A549 (cell line): ENCODE data around the gene NR2E3. TPM values are rescaled to one million over a fixed set of nuclear protein-coding genes. Genes with fewer than 3 reads are reported as not detected.

Experiments used
- ATAC-seq, 2 experiments: fragments of 200-7000 bp in 1 of 2; fragments of >200 bp in 1 of 2; cut with Nextera tagmentation in 1 of 2; cut with Tn5 transposase in 1 of 2; 3 replicates each; pipeline versions ENCODE4 v1.8.0 to v1.9.1; 2018 to 2020; ENCODE audit warnings: mild to moderate bottlenecking in 1 of 2, moderate library complexity in 1 of 2
- CTCF ChIA-PET: fragments of 300-600 bp; sonication (Branson Sonifier 250); formaldehyde crosslinking; extraction: SDS; loops from one replicate; lab custom pipeline; 2021; ENCODE audit warnings: antibody characterized with exemption, inconsistent platforms; lab: Yijun Ruan, JAX
- POLR2A ChIA-PET: fragments of 350-600 bp; formaldehyde crosslinking; extraction: SDS; loops from one replicate; lab custom pipeline; 2021; ENCODE audit warnings: antibody characterized with exemption, inconsistent platforms; lab: Yijun Ruan, JAX
- DNase-seq, 2 experiments: peaks; one replicate each; pipeline versions ENCODE4 v3.0.0 to v3.0.0-alpha.2; 2011 to 2016; ENCODE audit warnings: low read depth in 1 of 2, low spot score in 1 of 2
- FAIRE-seq: peaks from 2 replicates; lab custom pipeline; 2011; peaks lifted over from hg19 to GRCh38; lab: Jason Lieb, UNC
- H3K27ac ChIP-seq, 2 experiments: fragments of >200 bp; sonication (Bioruptor Twin); formaldehyde crosslinking; 3 replicates each; pipeline ENCODE4 v1.5.1; 2016 to 2017
- H3K4me1 ChIP-seq: fragments of >200 bp; sonication (Bioruptor Twin); formaldehyde crosslinking; 3 replicates; pipeline ENCODE4 v1.6.1; 2016
- H3K4me2 ChIP-seq: fragments of >200 bp; sonication (Bioruptor Twin); formaldehyde crosslinking; 3 replicates; pipeline ENCODE4 v1.6.1; 2016
- H3K4me3 ChIP-seq: fragments of >200 bp; sonication (Bioruptor Twin); formaldehyde crosslinking; 3 replicates; pipeline ENCODE4 v1.5.1; 2016
- H3K9me3 ChIP-seq: fragments of >200 bp; sonication (Bioruptor Twin); formaldehyde crosslinking; 3 replicates; pipeline ENCODE4 v1.6.1; 2016
- BHLHE40 ChIP-seq: IDR thresholded peaks from 2 replicates; pipeline ENCODE4 v1.6.1; 2012; ENCODE audit warnings: low read depth, low read length, inconsistent platforms
- CEBPB ChIP-seq, 2 experiments: fragments of >200 bp in 1 of 2; sonication (Bioruptor Twin) in 1 of 2; formaldehyde crosslinking in 1 of 2; IDR thresholded peaks; 2 replicates each; pipeline ENCODE4 v1.6.1; 2012 to 2016
- EHF ChIP-seq: fragments of 250-450 bp; sonication (Bioruptor Pico); IDR thresholded peaks from 2 replicates; pipeline ENCODE4 v1.5.0; 2020; ENCODE audit warnings: mild to moderate bottlenecking
- EP300 ChIP-seq, 2 experiments: fragments of >200 bp; sonication (Bioruptor Twin); formaldehyde crosslinking; IDR thresholded peaks; 2 replicates in 1 of 2; 3 replicates in 1 of 2; pipeline ENCODE4 v1.6.1; 2016 to 2017
- FOSB ChIP-seq: fragments of 250-450 bp; sonication (Bioruptor Pico); IDR thresholded peaks from 2 replicates; pipeline ENCODE4 v1.5.0; 2020; ENCODE audit warnings: mild to moderate bottlenecking, moderate library complexity
- GATA3 ChIP-seq: IDR thresholded peaks from 2 replicates; pipeline ENCODE4 v1.6.1; 2012; ENCODE audit warnings: borderline replicate concordance
- HDAC2 ChIP-seq: fragments of 200-600 bp; sonication (generic); IDR thresholded peaks from 2 replicates; pipeline ENCODE4 v1.6.1; 2016
- HOXB13 ChIP-seq: fragments of 250-450 bp; sonication (Bioruptor Pico); IDR thresholded peaks from 2 replicates; pipeline ENCODE4 v1.5.0; 2020; ENCODE audit warnings: low read depth, mild to moderate bottlenecking, moderate library complexity
- HOXB5 ChIP-seq: fragments of 250-450 bp; sonication (Bioruptor Pico); IDR thresholded peaks from 2 replicates; pipeline ENCODE4 v1.5.0; 2020; ENCODE audit warnings: mild to moderate bottlenecking, moderate library complexity
- JUN ChIP-seq, 2 experiments: fragments of >200 bp; sonication (Bioruptor Twin); formaldehyde crosslinking; IDR thresholded peaks; 2 replicates in 1 of 2; 3 replicates in 1 of 2; pipeline ENCODE4 v1.6.1; 2016 to 2017
- MAFK ChIP-seq: fragments of 450-650 bp; IDR thresholded peaks from 2 replicates; pipeline ENCODE4 v1.6.1; 2014; ENCODE audit not compliant: partially characterized antibody
- PHF8 ChIP-seq: fragments of 200-600 bp; sonication (generic); IDR thresholded peaks from 2 replicates; pipeline ENCODE4 v1.6.1; 2016; ENCODE audit warnings: low read depth, mild to moderate bottlenecking, antibody characterized with exemption, moderate library complexity, borderline replicate concordance
- POLR2AphosphoS2 ChIP-seq: conservative IDR thresholded peaks from 2 replicates; pipeline ENCODE4 v1.6.1; 2012; ENCODE audit warnings: low read length, improper control_type of control experiment, inconsistent platforms
- RAD21 ChIP-seq, 2 experiments: fragments of >200 bp in 1 of 2; sonication (Bioruptor Twin) in 1 of 2; formaldehyde crosslinking in 1 of 2; IDR thresholded peaks in 1 of 2; conservative IDR thresholded peaks in 1 of 2; 2 replicates in 1 of 2; 3 replicates in 1 of 2; pipeline ENCODE4 v1.6.1; 2012 to 2018; ENCODE audit warnings: inconsistent platforms in 1 of 2
- RFX5 ChIP-seq: fragments of 450-650 bp; IDR thresholded peaks from 2 replicates; pipeline ENCODE4 v1.7.1; 2014; ENCODE audit warnings: antibody characterized with exemption, mild to moderate bottlenecking, moderate library complexity
- RNF2 ChIP-seq: fragments of 200-600 bp; sonication (generic); IDR thresholded peaks from 2 replicates; pipeline ENCODE4 v1.6.1; 2016; ENCODE audit warnings: low read depth, mild to moderate bottlenecking, antibody characterized with exemption, moderate library complexity, borderline replicate concordance
- TFCP2L1 ChIP-seq: fragments of 250-450 bp; sonication (Bioruptor Pico); IDR thresholded peaks from 2 replicates; pipeline ENCODE4 v1.5.0; 2021; ENCODE audit warnings: mild to moderate bottlenecking
- TP53 ChIP-seq: fragments of 250-450 bp; sonication (Bioruptor Pico); IDR thresholded peaks from 2 replicates; pipeline ENCODE4 v1.5.0; 2021; ENCODE audit warnings: mild to moderate bottlenecking, moderate library complexity
- ZNF302 ChIP-seq: fragments of 250-450 bp; sonication (Bioruptor Pico); IDR thresholded peaks from 2 replicates; pipeline ENCODE4 v1.9.0; 2021; ENCODE audit warnings: inconsistent platforms, mild to moderate bottlenecking, moderate library complexity
- ZSCAN20 ChIP-seq: fragments of 250-450 bp; sonication (Bioruptor Pico); IDR thresholded peaks from 2 replicates; pipeline ENCODE4 v1.8.0; 2022; ENCODE audit warnings: mild to moderate bottlenecking, moderate library complexity
- WGBS: methylation state at CpG from one replicate; pipeline ENCODE4 v1.1.6; 2017; ENCODE audit errors: missing lambda C conversion rate; 5-methylcytosine and 5-hydroxymethylcytosine counted together
- polyA plus RNA-seq, 4 experiments: library from polyadenylated mRNA; depleted of rRNA in 3 of 4; stranded (reverse); fragments of >200 nt; fragmentation: RNase III in 1 of 4; extraction: RNeasy Plus Mini Kit Qiagen cat#74134 plus additional on column Dnase treatment in 1 of 4; gene quantifications; 2 replicates in 3 of 4; 3 replicates in 1 of 4; pipeline ENCODE4 v1.2.3, GENCODE V29; 2011 to 2017
- TF ChIP-seq, protein P1 (sequence below): IDR thresholded peaks from 2 replicates; pipeline ENCODE4 v1.6.1; 2012
- TF ChIP-seq, protein P2 (sequence below): IDR thresholded peaks from 2 replicates; pipeline ENCODE4 v1.6.1; 2012; ENCODE audit warnings: low read depth, borderline replicate concordance
- TF ChIP-seq, protein P3 (sequence below): fragments of 200-600 bp; sonication (generic); IDR thresholded peaks from 2 replicates; pipeline ENCODE4 v1.6.1; 2016; ENCODE audit warnings: antibody characterized with exemption, mild to moderate bottlenecking, moderate library complexity
- TF ChIP-seq, protein P4 (sequence below): fragments of 150-350 bp; IDR thresholded peaks from 2 replicates; pipeline ENCODE4 v1.6.1; 2014; ENCODE audit warnings: low read depth, mild to moderate bottlenecking, low read length
- TF ChIP-seq, protein P5 (sequence below): fragments of >200 bp; sonication (Bioruptor Twin); formaldehyde crosslinking; IDR thresholded peaks from 3 replicates; pipeline ENCODE4 v1.6.1; 2016
- TF ChIP-seq, protein P6 (sequence below): fragments of >200 bp; sonication (Bioruptor Twin); formaldehyde crosslinking; IDR thresholded peaks from 3 replicates; pipeline ENCODE4 v1.5.1; 2016
- TF ChIP-seq, protein P7 (sequence below): fragments of 250-450 bp; sonication (Bioruptor Pico); IDR thresholded peaks from 2 replicates; pipeline ENCODE4 v1.5.0; 2021; ENCODE audit warnings: mild to moderate bottlenecking, moderate library complexity, borderline replicate concordance

NR2E3 gene
- polyA plus RNA-seq, 2 of the 4 experiments (the other 2 are of a cell fraction) = 0.13 to 0.79 TPM

DNA sequence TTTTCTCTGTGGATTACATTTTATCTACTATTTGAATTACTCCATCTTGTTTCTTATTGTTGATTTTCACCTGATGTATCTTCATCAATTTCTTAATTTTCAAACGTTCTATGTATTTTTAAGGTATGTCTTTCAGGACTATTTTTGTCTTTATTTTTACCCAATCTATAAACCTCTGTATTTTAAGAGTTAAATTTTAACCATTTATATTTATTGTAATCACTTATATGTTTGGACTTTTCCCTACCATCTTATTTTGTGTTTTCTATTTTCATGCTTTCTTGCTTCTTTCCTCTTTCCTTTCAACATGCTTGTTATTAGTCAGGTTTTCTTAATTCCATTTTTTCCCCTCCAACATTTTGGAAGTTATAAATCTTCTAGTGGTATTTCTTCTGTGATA is 49.5 kb upstream of the NR2E3 start:
- Histone ChIP-seq H3K27ac (peak overlapping the region in 1 of 2 experiments; percentile 31; a peak in 1 of 6 replicates), H3K4me1 (peaks cover 9% of the 10 kb centered on the region), H3K4me2 (no peak overlapping the region), H3K9me3 (peaks cover 20% of the 10 kb centered on the region), H3K4me3 (no peak overlapping the region)
- CTCF ChIA-PET = interaction anchor here (1.0 to 2.4 kb wide), 6 partner anchors 9 to 395 kb away, joined by 3 to 20 read pairs (median 6); no protein-coding TSS in a partner anchor
- ATAC-seq = no peak
- TF ChIP-seq BHLHE40 (no peak), RFX5 (no peak), MAFK (no peak), ZSCAN20 (CRISPR knock-in tag) (no peak), RNF2 (no peak), ZNF302 (CRISPR knock-in tag) (no peak), TFCP2L1 (CRISPR knock-in tag) (no peak), EP300 (IDR thresholded peaks at IDR 0.05) (no peak), POLR2AphosphoS2 (no peak), JUN (IDR thresholded peaks at IDR 0.05) (no peak), EHF (CRISPR knock-in tag) (no peak), FOSB (CRISPR knock-in tag) (no peak), HOXB13 (no peak), RAD21 (conservative IDR thresholded peaks at IDR 0.05 in 1 of 2, IDR thresholded peaks at IDR 0.05 in 1 of 2) (no peak)
- TF ChIP-seq, protein P1, sequence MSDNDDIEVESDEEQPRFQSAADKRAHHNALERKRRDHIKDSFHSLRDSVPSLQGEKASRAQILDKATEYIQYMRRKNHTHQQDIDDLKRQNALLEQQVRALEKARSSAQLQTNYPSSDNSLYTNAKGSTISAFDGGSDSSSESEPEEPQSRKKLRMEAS = no peak
- TF ChIP-seq, protein P2, sequence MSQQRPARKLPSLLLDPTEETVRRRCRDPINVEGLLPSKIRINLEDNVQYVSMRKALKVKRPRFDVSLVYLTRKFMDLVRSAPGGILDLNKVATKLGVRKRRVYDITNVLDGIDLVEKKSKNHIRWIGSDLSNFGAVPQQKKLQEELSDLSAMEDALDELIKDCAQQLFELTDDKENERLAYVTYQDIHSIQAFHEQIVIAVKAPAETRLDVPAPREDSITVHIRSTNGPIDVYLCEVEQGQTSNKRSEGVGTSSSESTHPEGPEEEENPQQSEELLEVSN = no peak
- TF ChIP-seq, protein P3, sequence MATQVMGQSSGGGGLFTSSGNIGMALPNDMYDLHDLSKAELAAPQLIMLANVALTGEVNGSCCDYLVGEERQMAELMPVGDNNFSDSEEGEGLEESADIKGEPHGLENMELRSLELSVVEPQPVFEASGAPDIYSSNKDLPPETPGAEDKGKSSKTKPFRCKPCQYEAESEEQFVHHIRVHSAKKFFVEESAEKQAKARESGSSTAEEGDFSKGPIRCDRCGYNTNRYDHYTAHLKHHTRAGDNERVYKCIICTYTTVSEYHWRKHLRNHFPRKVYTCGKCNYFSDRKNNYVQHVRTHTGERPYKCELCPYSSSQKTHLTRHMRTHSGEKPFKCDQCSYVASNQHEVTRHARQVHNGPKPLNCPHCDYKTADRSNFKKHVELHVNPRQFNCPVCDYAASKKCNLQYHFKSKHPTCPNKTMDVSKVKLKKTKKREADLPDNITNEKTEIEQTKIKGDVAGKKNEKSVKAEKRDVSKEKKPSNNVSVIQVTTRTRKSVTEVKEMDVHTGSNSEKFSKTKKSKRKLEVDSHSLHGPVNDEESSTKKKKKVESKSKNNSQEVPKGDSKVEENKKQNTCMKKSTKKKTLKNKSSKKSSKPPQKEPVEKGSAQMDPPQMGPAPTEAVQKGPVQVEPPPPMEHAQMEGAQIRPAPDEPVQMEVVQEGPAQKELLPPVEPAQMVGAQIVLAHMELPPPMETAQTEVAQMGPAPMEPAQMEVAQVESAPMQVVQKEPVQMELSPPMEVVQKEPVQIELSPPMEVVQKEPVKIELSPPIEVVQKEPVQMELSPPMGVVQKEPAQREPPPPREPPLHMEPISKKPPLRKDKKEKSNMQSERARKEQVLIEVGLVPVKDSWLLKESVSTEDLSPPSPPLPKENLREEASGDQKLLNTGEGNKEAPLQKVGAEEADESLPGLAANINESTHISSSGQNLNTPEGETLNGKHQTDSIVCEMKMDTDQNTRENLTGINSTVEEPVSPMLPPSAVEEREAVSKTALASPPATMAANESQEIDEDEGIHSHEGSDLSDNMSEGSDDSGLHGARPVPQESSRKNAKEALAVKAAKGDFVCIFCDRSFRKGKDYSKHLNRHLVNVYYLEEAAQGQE = no peak
- TF ChIP-seq, protein P4, sequence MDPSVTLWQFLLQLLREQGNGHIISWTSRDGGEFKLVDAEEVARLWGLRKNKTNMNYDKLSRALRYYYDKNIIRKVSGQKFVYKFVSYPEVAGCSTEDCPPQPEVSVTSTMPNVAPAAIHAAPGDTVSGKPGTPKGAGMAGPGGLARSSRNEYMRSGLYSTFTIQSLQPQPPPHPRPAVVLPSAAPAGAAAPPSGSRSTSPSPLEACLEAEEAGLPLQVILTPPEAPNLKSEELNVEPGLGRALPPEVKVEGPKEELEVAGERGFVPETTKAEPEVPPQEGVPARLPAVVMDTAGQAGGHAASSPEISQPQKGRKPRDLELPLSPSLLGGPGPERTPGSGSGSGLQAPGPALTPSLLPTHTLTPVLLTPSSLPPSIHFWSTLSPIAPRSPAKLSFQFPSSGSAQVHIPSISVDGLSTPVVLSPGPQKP = no peak
- TF ChIP-seq, all 56 proteins: peak for 0
- FAIRE-seq (no peak), DNase-seq (no peak)
- 78% methylated on average over 1 of the region's 1 CpG for WGBS
- POLR2A ChIA-PET = no interaction called here

DNA sequence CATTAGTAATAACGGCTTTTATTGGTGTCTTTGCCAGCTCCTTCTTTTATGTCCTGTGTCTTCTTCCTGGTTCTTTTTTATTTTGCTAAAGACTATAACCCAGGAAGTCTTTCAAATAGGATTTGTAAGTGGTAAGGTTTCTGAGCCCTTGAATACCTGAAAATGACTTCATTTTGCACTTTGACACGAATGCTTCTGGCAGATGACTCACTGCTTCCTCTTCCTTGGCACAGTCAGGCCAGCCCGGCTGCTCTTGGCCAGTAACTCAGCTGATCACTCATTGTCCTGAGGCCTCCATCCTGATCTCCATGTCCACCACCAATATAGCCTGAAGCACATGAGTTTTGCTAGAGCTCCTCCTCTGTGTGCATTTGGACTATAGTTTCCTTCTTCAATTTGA is 48.7 kb upstream of the NR2E3 start:
- peak; percentile 87 for FAIRE-seq
- Histone ChIP-seq H3K4me2 (no peak overlapping the region), H3K9me3 (peaks cover 20% of the 10 kb centered on the region), H3K4me3 (no peak overlapping the region), H3K27ac (peak overlapping the region; percentile 12 to 40; a peak in 5 of 6 replicates), H3K4me1 (peaks cover 9% of the 10 kb centered on the region)
- CTCF ChIA-PET = interaction anchor here (1.3 to 2.4 kb wide), 5 partner anchors 10 to 395 kb away, joined by 4 to 20 read pairs (median 6); no protein-coding TSS in a partner anchor
- DNase-seq = peak; percentile 62 to 83
- WGBS = 12% methylated on average over 3 of the region's 3 CpGs
- POLR2A ChIA-PET = no interaction called here
- ATAC-seq = peak; percentile 73 to 87
- TF ChIP-seq, protein P5, sequence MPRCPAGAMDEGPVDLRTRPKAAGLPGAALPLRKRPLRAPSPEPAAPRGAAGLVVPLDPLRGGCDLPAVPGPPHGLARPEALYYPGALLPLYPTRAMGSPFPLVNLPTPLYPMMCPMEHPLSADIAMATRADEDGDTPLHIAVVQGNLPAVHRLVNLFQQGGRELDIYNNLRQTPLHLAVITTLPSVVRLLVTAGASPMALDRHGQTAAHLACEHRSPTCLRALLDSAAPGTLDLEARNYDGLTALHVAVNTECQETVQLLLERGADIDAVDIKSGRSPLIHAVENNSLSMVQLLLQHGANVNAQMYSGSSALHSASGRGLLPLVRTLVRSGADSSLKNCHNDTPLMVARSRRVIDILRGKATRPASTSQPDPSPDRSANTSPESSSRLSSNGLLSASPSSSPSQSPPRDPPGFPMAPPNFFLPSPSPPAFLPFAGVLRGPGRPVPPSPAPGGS = no peak
- TF ChIP-seq RFX5 = no peak
- no peak for TF ChIP-seq TFCP2L1 (CRISPR knock-in tag)
- no peak for TF ChIP-seq HDAC2
- TF ChIP-seq PHF8 = no peak
- no peak for TF ChIP-seq TP53 (CRISPR knock-in tag)
- 0 out of 2 replicates have a peak, but pooled peaks have one; percentile 17 for TF ChIP-seq GATA3
- TF ChIP-seq POLR2AphosphoS2 = no peak
- no peak for TF ChIP-seq RAD21 (conservative IDR thresholded peaks at IDR 0.05 in 1 of 2, IDR thresholded peaks at IDR 0.05 in 1 of 2)
- TF ChIP-seq, protein P6, sequence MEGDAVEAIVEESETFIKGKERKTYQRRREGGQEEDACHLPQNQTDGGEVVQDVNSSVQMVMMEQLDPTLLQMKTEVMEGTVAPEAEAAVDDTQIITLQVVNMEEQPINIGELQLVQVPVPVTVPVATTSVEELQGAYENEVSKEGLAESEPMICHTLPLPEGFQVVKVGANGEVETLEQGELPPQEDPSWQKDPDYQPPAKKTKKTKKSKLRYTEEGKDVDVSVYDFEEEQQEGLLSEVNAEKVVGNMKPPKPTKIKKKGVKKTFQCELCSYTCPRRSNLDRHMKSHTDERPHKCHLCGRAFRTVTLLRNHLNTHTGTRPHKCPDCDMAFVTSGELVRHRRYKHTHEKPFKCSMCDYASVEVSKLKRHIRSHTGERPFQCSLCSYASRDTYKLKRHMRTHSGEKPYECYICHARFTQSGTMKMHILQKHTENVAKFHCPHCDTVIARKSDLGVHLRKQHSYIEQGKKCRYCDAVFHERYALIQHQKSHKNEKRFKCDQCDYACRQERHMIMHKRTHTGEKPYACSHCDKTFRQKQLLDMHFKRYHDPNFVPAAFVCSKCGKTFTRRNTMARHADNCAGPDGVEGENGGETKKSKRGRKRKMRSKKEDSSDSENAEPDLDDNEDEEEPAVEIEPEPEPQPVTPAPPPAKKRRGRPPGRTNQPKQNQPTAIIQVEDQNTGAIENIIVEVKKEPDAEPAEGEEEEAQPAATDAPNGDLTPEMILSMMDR = 0 out of 3 replicates have a peak, but pooled peaks have one; percentile 3
- no peak for TF ChIP-seq CEBPB (IDR thresholded peaks at IDR 0.05)
- TF ChIP-seq, protein P7, sequence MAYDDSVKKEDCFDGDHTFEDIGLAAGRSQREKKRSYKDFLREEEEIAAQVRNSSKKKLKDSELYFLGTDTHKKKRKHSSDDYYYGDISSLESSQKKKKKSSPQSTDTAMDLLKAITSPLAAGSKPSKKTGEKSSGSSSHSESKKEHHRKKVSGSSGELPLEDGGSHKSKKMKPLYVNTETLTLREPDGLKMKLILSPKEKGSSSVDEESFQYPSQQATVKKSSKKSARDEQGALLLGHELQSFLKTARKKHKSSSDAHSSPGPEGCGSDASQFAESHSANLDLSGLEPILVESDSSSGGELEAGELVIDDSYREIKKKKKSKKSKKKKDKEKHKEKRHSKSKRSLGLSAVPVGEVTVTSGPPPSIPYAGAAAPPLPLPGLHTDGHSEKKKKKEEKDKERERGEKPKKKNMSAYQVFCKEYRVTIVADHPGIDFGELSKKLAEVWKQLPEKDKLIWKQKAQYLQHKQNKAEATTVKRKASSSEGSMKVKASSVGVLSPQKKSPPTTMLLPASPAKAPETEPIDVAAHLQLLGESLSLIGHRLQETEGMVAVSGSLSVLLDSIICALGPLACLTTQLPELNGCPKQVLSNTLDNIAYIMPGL (CRISPR knock-in tag) = no peak
- TF ChIP-seq HOXB5 (CRISPR knock-in tag) = no peak
